K562 treated with DMSO at 1 percent for 24 hours (cell line): ENCODE data around the gene EOLA1. TPM values are rescaled to one million over a fixed set of nuclear protein-coding genes. Genes with fewer than 3 reads are reported as not detected.

Source experiments
- total RNA-seq: library from RNA; unstranded; fragments of 300-600 nt; gene quantifications from 2 replicates; pipeline ENCODE4 v1.2.3, GENCODE V29; 2022; ENCODE audit warnings: low read depth; ENCODE audit not compliant: insufficient read depth

The EOLA1 gene
- 20.8 and 28.4 TPM in 2 replicates for total RNA-seq

GRCh38 chrX:149540621-149541520 lies at the start of gene EOLA1:
EOLA1 (plus strand) TSS chrX:149541012; CDS start chrX:149545631, 4,619 bp downstream.

GRCh38 chrX:149504915-149505651 lies 35.7 kb upstream of the EOLA1 start, which contains the start of gene IDS:
IDS (minus strand) TSS chrX:149505306; CDS start chrX:149505137, 169 bp downstream.

GRCh38 chrX:149549701-149550100 lies 8.9 kb downstream of the EOLA1 start, which contains the start of gene HSFX3:
HSFX3 (minus strand) TSS chrX:149549924; CDS start chrX:149549852, 72 bp downstream.

GRCh38 chrX:149587359-149587758 lies 46.5 kb downstream of the EOLA1 start, which contains the start of gene MAGEA9B:
MAGEA9B (minus strand) TSS chrX:149587459; CDS start chrX:149583179, 4,280 bp downstream.

GRCh38 chrX:149595214-149595613 lies 54.4 kb downstream of the EOLA1 start, which contains the start of gene HSFX2:
HSFX2 (minus strand) TSS chrX:149595314; CDS start chrX:149594700, 614 bp downstream.

Other genes starting within 250 kb of the EOLA1 start
- gene IDS, start 35.7 kb upstream of the EOLA1 start, total RNA-seq, result 44.6 and 46.9 TPM in 2 replicates
- not detected in 2 replicates for gene HSFX3, start 8.9 kb downstream of the EOLA1 start, total RNA-seq
- 30.7 and 32.8 TPM in 2 replicates for gene MAGEA9B, start 46.4 kb downstream of the EOLA1 start, total RNA-seq
- 0.53 TPM in 1 of 2 replicates, not detected in the other for gene HSFX2, start 54.3 kb downstream of the EOLA1 start, total RNA-seq
- gene TMEM185A, start 90.8 kb downstream of the EOLA1 start, total RNA-seq, result 9.4 and 12.3 TPM in 2 replicates
- gene MAGEA11, start 171.0 kb downstream of the EOLA1 start, total RNA-seq, result 0.81 and 0.86 TPM in 2 replicates
- gene HSFX1, start 233.1 kb downstream of the EOLA1 start, total RNA-seq, result 0.44 TPM in 1 of 2 replicates, not detected in the other
- 0.23 TPM in 1 of 2 replicates, not detected in the other for gene MAGEA9, start 240.9 kb downstream of the EOLA1 start, total RNA-seq